KOPT-K1 (cell line): ENCODE measurements around the gene TAL1.

Experiments used
- H3K27ac ChIP-seq: fragments of 200-600 bp; sonication (generic); 2 replicates; pipeline ENCODE4 v1.5.1; 2016; ENCODE audit warnings: antibody characterized with exemption, mild to moderate bottlenecking, low read depth, low read length; ENCODE audit not compliant: poor library complexity, severe bottlenecking
- H3K36me3 ChIP-seq: fragments of 200-600 bp; sonication (generic); 2 replicates; pipeline ENCODE4 v1.5.1; 2017; ENCODE audit warnings: antibody characterized with exemption, mild to moderate bottlenecking, low read length, moderate library complexity; ENCODE audit not compliant: insufficient read depth
- H3K9me3 ChIP-seq: fragments of 200-600 bp; sonication (generic); 2 replicates; pipeline ENCODE4 v1.5.1; 2017; ENCODE audit warnings: antibody characterized with exemption, low read length, mild to moderate bottlenecking; ENCODE audit not compliant: insufficient read depth, poor library complexity, severe bottlenecking

The TAL1 gene

GRCh38 chr1:47235806-47236205 lies 3.8 kb upstream of the TAL1 start:
- H3K9me3 ChIP-seq, result peaks cover 5% of the 10 kb centered on the region
- no peaks in the 10 kb centered on the region for H3K36me3 ChIP-seq
- no peak overlapping the region for H3K27ac ChIP-seq

- H3K27ac ChIP-seq, result no peak overlapping the region
- no peaks in the 10 kb centered on the region for H3K36me3 ChIP-seq
- peaks cover 5% of the 10 kb centered on the region for H3K9me3 ChIP-seq
Observed at GRCh38 chr1:47235241-47235681, 3.2 kb upstream of the TAL1 start.

- Histone ChIP-seq H3K36me3 (no peaks in the 10 kb centered on the region), H3K27ac (no peak overlapping the region), H3K9me3 (peaks cover 5% of the 10 kb centered on the region)
Observed at GRCh38 chr1:47233186-47233585, 1.2 kb upstream of the TAL1 start.

GRCh38 chr1:47231301-47232186 lies 481 bp downstream of the TAL1 start:
- Histone ChIP-seq H3K27ac (peak overlapping the region; percentile 72), H3K9me3 (peaks cover 5% of the 10 kb centered on the region), H3K36me3 (no peaks in the 10 kb centered on the region)

- peak overlapping the region; percentile 72 for H3K27ac ChIP-seq
- no peaks in the 10 kb centered on the region for H3K36me3 ChIP-seq
- H3K9me3 ChIP-seq, result peaks cover 5% of the 10 kb centered on the region
Observed at GRCh38 chr1:47230692-47231300, 1.2 kb downstream of the TAL1 start.

- Histone ChIP-seq H3K36me3 (no peaks in the 10 kb centered on the region), H3K27ac (peak overlapping the region; percentile 72), H3K9me3 (peaks cover 5% of the 10 kb centered on the region)
Observed at GRCh38 chr1:47229886-47230691, 1.9 kb downstream of the TAL1 start.

GRCh38 chr1:47229031-47229885 lies 2.8 kb downstream of the TAL1 start:
- Histone ChIP-seq H3K27ac (peak overlapping the region; percentile 72), H3K9me3 (peaks cover 5% of the 10 kb centered on the region), H3K36me3 (no peaks in the 10 kb centered on the region)

GRCh38 chr1:47228644-47229030 lies 3.4 kb downstream of the TAL1 start:
- no peaks in the 10 kb centered on the region for H3K36me3 ChIP-seq
- no peak overlapping the region for H3K27ac ChIP-seq
- H3K9me3 ChIP-seq, result peaks cover 5% of the 10 kb centered on the region

- Histone ChIP-seq H3K9me3 (peaks cover 5% of the 10 kb centered on the region), H3K36me3 (no peaks in the 10 kb centered on the region), H3K27ac (no peak overlapping the region)
Observed at GRCh38 chr1:47227341-47228232, 4.4 kb downstream of the TAL1 start.

GRCh38 chr1:47226839-47227215 lies 5.2 kb downstream of the TAL1 start:
- H3K9me3 ChIP-seq, result peaks cover 5% of the 10 kb centered on the region
- no peaks in the 10 kb centered on the region for H3K36me3 ChIP-seq
- no peak overlapping the region for H3K27ac ChIP-seq

- no peaks in the 10 kb centered on the region for H3K36me3 ChIP-seq
- H3K9me3 ChIP-seq, result peaks cover under 1% of the 10 kb centered on the region
- H3K27ac ChIP-seq, result no peak overlapping the region
Observed at GRCh38 chr1:47226121-47226838, 5.7 kb downstream of the TAL1 start.

- H3K27ac ChIP-seq, result no peak overlapping the region
- H3K9me3 ChIP-seq, result no peaks in the 10 kb centered on the region
Observed at GRCh38 chr1:47225430-47226100, 6.5 kb downstream of the TAL1 start.

More at GRCh38 chr1:47225430-47226100, 6.5 kb downstream of the TAL1 start:
- no peaks in the 10 kb centered on the region for H3K36me3 ChIP-seq
